Tibial nerve (tissue), 3 donors: ENCODE data around the gene CIAO2B.

Experiments
- POLR2A ChIP-seq, 2 donors: fragments of 450-650 bp; IDR thresholded peaks; one replicate each; pipeline ENCODE4 v1.6.1; 2017; ENCODE audit warnings: antibody characterized with exemption in 2 of 2, mild to moderate bottlenecking in 2 of 2, moderate library complexity in 2 of 2
- TF ChIP-seq, protein P1 (sequence below), 5 experiments: fragments of 200-600 bp in 3 of 5; fragments of 450-650 bp in 2 of 5; sonication (generic) in 3 of 5; IDR thresholded peaks; one replicate each; pipeline ENCODE4 v1.5.1; 2016 to 2019; ENCODE audit warnings: antibody characterized with exemption in 5 of 5, mild to moderate bottlenecking in 3 of 5, moderate library complexity in 2 of 5

DNA sequence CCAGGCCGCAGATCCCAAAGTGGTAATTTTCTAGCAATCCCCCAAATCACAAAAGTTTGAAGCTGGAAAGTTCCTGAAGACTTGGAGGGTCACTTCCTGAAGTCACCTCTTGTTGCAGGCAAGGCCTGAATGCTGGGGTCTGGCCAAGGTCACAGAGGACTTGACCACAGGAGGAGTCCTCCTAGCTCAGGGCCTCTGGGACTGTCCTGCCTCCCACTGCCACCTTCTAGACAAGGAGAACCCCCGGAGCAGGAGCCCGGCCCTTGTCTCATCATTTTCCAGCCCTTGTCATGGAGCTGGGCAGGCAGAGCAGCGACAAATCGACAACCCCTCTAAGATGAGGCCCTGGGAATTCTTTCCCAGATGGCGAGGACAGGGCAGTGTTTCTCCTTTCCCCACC, 15.8 kb downstream of the CIAO2B start:
- no peak for TF ChIP-seq POLR2A (IDR thresholded peaks at IDR 0.05)
- TF ChIP-seq, protein P1, sequence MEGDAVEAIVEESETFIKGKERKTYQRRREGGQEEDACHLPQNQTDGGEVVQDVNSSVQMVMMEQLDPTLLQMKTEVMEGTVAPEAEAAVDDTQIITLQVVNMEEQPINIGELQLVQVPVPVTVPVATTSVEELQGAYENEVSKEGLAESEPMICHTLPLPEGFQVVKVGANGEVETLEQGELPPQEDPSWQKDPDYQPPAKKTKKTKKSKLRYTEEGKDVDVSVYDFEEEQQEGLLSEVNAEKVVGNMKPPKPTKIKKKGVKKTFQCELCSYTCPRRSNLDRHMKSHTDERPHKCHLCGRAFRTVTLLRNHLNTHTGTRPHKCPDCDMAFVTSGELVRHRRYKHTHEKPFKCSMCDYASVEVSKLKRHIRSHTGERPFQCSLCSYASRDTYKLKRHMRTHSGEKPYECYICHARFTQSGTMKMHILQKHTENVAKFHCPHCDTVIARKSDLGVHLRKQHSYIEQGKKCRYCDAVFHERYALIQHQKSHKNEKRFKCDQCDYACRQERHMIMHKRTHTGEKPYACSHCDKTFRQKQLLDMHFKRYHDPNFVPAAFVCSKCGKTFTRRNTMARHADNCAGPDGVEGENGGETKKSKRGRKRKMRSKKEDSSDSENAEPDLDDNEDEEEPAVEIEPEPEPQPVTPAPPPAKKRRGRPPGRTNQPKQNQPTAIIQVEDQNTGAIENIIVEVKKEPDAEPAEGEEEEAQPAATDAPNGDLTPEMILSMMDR (IDR thresholded peaks at IDR 0.05), result no peak
